Activated CD4-positive, CD25-positive, alpha-beta regulatory T cell (primary cell): ENCODE results near the gene STMN3.

Experiments
- DNase-seq, 4 experiments: peaks; one replicate each; lab custom pipeline; 2025; lab: John Stamatoyannopoulos, UW

The STMN3 gene

DNA sequence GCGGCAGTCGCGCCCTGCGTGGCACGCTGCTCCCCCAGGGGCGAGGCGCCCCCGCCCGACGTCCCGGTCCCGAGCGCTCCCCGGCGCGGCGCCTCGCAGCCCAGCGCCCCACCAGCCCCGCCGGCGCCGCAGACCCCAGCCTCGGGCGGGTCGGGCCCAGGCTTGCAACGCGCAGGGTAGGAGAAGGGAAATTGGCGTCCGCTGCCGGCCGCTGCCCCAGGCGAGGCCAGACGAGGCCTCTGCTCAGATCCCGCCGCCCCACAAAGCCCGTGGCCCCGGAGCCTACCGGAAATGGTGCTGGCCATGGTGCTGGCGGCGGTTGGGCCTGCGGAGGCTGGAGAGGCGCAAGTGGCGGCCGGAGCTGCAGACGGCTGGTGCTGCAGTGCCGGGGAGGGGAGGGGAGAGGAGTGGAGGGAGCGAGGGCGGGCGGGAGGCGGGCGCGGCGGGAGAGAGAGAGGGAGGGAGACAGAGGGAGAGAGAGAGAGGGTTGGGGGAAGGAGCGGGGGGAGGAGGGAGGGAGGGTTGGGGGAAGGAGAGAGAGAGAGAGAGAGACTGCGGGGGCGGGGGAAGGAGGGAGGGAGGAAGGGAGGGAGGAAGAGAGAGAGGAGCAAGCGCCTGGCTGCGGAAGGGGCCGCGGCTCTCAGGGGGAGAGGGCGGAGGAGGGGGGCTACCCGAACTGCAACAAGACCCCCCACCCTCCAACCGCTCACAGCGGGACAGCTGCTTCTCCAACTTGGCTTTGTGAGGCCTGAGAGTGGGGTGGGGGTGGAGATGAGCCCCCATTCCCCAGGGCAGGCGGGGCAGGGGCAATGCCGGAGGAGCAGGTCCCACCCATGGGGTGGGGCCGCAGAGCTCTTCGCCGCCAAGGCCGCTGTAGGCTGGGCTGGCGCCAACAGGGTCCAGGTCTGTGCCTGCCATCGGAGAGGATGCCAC, at the start of gene STMN3:
TSS of gene STMN3 (minus strand) at position 384 of the 933 bp plus-strand sequence. CDS start at position 305, 79 bp downstream.
- peak in 3 of 4 experiments; percentile 30 to 37 (median 31) for DNase-seq

DNA sequence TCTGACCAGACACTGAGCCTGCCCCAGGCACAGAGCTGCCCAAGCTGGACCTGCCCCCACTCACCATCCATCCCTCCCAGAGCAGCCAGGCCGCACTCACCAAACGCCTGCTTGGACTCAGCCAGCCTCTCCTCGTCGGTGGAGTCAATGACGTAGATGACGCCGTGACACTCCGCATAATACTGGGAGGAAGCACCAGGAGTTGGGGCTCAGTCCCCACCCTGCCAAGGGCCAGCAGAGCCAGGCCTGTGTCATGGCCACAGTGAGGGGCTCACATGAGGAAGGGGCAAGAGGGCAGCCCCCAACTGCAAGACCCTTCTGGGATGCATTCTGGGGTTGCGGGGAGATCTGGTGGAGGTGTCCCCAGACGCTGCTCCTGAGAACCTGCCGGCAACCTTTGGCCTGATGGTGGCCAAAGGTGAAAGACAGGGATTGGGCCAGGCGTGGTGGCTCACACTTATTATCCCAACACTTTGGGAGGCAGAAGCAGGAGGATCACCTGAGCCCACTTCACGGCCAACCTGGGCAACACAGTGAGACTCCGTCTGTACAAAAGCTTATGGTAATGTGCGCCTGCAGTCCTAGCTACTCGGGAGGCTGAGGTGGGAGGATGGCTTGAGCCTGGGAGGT, 48.9 kb upstream of the STMN3 start:
- no peak for DNase-seq

DNA sequence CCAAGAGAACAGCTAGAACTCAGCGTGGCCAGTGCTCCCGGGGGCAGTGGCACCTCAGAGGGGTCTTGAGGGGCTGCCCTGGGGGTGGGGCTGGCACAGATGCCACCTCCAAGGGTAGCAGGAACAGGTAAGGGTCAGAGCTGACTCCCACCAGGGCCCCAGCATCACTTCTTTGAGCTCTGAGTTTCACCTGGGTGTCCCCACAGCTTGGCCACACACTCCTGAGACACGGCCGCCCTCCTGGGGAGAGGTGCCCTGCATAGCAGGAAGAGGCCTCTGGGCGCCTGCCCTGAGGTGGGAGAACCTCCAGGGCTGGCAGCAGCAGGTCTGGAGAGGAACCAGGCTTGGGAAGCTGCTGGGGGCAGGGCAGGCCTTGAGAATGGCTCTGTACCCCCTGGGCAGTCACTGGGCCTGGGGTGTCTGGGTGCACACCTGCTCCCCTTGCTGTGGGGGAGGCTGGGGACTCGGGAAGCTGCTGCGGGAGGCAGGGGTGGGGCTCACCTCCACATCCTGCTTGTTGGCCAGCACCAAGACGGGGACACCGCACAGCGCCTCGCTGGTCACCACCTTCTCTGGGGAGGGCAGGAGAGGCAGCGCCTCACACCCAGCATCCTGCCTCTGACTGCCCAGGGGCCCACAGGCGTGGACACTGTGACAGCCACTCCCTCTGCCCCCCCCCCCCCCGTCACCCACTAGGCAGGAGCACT, 48.3 kb upstream of the STMN3 start:
- no peak for DNase-seq

- no peak for DNase-seq
These were observed 47.8 kb upstream of the STMN3 start for GRCh38 chr20:63701051-63701328.

GRCh38 chr20:63700199-63701050, 47.2 kb upstream of the STMN3 start:
- DNase-seq, result no peak

DNA sequence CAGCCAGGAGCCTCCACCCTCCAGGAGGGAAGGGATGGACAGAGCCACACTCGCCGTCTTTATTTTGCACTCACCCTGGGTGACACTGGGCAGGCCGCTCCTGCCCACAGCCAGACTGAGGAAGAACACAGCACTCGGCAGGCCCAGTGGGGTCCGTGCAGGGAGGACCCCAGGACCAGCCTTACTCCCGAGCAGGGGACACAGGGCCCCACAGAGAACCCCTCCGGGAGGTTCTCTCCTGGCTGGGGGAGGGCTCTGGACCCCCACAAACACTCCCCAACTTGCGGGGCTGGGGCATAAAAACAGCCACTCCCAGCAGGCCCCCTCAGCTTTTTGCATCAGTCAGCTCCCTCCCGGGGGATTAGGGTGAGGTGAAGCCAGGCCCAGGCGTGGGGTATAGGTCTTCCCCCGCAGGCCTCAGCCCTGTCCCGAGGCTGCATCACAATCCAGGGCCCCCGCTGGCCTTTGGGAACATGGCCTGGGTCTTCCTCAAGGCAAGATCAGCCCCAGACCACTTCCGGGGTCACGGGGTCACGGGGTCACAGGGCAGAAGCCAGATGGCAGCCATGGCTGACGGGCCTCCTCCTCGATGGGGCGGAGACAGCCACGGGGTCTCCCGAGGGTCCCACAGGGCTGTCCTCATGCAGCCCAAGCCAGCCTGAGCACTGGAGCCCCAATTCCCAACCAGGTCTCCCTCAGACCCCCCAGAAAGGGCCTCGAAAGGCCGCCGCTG, 46.4 kb upstream of the STMN3 start:
- DNase-seq, result no peak

- no peak for DNase-seq
These were observed 45.7 kb upstream of the STMN3 start for GRCh38 chr20:63698739-63699465.

GRCh38 chr20:63697868-63698545, 44.8 kb upstream of the STMN3 start:
- DNase-seq, result no peak

DNA sequence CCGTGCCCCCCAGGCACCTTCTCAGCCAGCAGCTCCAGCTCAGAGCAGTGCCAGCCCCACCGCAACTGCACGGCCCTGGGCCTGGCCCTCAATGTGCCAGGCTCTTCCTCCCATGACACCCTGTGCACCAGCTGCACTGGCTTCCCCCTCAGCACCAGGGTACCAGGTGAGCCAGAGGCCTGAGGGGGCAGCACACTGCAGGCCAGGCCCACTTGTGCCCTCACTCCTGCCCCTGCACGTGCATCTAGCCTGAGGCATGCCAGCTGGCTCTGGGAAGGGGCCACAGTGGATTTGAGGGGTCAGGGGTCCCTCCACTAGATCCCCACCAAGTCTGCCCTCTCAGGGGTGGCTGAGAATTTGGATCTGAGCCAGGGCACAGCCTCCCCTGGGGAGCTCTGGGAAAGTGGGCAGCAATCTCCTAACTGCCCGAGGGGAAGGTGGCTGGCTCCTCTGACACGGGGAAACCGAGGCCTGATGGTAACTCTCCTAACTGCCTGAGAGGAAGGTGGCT, 44.2 kb upstream of the STMN3 start:
- DNase-seq, result no peak

GRCh38 chr20:63696628-63697356, 43.6 kb upstream of the STMN3 start, which contains the start of gene TNFRSF6B:
Gene TNFRSF6B (plus strand): TSS chr20:63696652. CDS start chr20:63696768, 116 bp downstream.
- no peak for DNase-seq

- no peak for DNase-seq
These were observed 43.0 kb upstream of the STMN3 start for GRCh38 chr20:63696306-63696627.

DNA sequence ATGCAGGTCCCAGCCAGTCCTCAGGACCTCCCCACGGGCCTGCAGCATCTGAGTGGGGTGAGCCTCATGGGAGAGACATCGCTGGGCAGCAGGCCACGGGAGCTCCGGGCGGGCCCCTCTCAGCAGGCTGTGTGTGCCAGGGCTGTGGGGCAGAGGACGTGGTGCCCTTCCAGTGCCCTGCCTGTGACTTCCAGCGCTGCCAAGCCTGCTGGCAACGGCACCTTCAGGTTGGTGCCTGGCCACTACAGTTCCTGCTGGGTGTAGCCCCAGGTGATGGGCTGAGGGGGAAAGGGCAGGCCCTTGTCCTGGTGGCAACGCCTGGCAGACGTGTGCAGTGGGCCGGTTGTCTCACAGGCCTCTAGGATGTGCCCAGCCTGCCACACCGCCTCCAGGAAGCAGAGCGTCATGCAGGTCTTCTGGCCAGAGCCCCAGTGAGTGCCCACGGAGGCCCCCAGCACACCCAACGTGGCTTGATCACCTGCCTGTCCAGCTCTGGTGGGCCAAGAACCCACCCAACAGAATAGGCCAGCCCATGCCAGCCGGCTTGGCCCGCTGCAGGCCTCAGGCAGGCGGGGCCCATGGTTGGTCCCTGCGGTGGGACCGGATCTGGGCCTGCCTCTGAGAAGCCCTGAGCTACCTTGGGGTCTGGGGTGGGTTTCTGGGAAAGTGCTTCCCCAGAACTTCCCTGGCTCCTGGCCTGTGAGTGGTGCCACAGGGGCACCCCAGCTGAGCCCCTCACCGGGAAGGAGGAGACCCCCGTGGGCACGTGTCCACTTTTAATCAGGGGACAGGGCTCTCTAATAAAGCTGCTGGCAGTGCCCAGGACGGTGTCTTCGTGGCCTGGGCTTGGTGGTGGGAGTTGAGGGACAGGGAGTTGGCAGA, 42.4 kb upstream of the STMN3 start:
- DNase-seq, result no peak

DNA sequence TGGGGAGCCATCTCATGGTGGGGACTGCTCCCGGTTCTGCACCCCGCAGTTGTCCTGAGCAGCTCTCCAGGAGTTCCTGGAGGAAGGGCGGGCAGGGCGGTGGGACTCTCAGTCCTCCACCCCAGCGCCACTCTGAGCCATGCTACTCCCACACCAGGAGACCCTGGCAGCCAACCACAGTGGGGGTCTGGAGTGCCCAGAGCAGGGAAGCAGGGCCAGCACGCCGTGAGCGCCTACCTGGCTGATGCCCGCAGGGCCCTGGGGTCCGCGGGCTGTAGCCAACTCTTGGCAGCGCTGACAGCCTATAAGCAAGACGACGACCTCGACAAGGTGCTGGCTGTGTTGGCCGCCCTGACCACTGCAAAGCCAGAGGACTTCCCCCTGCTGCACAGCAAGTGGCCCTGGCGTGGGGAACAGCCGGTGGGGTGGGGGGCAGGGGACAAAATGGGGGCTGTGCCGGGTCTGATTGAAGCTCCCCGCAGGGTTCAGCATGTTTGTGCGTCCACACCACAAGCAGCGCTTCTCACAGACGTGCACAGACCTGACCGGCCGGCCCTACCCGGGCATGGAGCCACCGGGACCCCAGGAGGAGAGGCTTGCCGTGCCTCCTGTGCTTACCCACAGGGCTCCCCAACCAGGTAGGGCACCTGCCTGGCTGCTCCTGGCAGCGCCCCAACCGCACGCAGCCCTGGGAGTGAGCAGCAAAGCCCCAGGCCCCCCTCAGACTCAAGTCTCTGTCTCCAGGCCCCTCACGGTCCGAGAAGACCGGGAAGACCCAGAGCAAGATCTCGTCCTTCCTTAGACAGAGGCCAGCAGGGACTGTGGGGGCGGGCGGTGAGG, 41.6 kb upstream of the STMN3 start:
- no peak for DNase-seq

DNA sequence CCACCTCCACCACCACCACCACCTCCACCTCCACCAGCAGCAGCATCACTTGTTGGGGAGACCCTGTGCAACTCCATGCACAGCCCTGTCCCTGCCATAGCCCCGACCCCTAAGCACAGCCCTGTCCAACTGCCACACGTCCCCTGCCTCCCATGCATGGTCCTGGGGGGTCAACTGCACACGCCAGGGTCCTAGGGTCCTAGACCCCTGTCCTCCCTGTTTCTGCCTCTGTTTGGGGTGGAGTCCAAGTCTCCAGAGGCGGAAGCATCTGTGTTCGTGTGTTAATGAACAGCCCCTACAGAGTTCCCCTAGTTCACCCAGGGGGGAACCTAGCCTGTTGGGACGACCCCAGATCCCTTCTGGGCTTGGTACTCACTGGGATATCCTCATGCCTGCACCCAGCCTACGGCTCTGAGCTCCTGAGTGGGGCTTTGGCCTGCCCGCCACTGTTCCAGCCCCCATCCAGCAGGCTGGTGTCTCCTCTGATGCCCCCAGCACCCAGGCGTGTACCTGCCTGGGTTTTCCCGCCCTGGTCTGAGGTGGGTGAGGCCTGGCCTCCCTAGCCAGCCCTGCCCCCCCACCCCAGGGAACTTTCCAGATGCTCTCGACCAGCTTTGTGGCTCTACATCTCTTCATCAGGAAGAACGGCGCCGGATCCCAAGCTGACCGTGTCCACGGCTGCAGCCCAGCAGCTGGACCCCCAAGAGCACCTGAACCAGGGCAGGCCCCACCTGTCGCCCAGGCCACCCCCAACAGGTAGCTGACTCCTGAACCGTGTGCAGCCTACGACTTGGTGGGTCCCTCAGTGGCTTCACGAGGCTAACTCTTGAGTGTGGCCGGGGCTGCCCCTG, 40.7 kb upstream of the STMN3 start:
- no peak for DNase-seq

DNA sequence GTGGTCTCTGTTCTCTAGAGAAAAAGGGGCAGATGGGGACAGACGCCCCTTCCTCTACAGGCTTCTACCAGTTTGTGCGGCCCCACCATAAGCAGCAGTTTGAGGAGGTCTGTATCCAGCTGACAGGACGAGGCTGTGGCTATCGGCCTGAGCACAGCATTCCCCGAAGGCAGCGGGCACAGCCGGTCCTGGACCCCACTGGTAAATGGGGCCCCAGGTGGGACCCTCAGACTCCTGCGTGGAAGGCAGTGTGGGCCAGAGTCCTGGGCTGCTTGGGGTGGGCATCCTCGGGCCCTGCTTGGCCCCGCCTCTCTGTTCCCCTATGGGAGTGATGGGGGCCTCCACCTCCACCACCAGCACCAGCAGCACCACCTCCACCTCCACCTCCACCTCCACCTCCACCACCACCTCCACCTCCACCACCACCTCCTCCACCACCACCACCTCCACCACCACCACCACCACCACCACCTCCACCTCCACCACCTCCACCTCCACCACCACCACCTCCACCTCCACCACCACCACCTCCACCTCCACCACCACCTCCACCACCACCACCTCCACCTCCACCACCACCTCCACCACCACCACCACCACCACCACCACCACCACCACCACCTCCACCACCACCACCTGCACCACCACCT, 40.0 kb upstream of the STMN3 start:
- no peak for DNase-seq
